Ammon's horn (tissue), 1 donor: ENCODE results near the gene HOXC9.

Experiments
- DNase-seq: peaks from one replicate; pipeline ENCODE4 v3.0.0-alpha.2; 2016; ENCODE audit warnings: low spot score

HOXC9 gene

GRCh38 chr12:53976172-53976822, 23.7 kb upstream of the HOXC9 start:
- no peak for DNase-seq

- DNase-seq = no peak
Observed at GRCh38 chr12:53976823-53977595, 23.0 kb upstream of the HOXC9 start.

GRCh38 chr12:53977596-53978445, 22.1 kb upstream of the HOXC9 start:
- no peak for DNase-seq

- DNase-seq = no peak
Observed at GRCh38 chr12:53978477-53979356, 21.2 kb upstream of the HOXC9 start.

GRCh38 chr12:53980104-53980801, 19.7 kb upstream of the HOXC9 start:
- DNase-seq = no peak

GRCh38 chr12:53980802-53981496, 19.0 kb upstream of the HOXC9 start:
- no peak for DNase-seq

- DNase-seq = no peak
Observed at GRCh38 chr12:53981634-53982565, 18.1 kb upstream of the HOXC9 start.

- no peak for DNase-seq
Observed at GRCh38 chr12:53982648-53983567, 17.1 kb upstream of the HOXC9 start.

- no peak for DNase-seq
Observed at GRCh38 chr12:53983568-53983949, 16.4 kb upstream of the HOXC9 start.

GRCh38 chr12:53983950-53984572, 15.9 kb upstream of the HOXC9 start:
- DNase-seq = no peak

GRCh38 chr12:53984901-53985691, 14.9 kb upstream of the HOXC9 start, which contains the start of gene HOXC10:
Gene HOXC10 (plus strand): TSS chr12:53985146. CDS start chr12:53985260, 114 bp downstream.
- DNase-seq = peak; percentile 61

GRCh38 chr12:53985692-53985993, 14.3 kb upstream of the HOXC9 start:
- DNase-seq = no peak

- no peak for DNase-seq
Observed at GRCh38 chr12:53985994-53986685, 13.8 kb upstream of the HOXC9 start.

- DNase-seq = no peak
Observed at GRCh38 chr12:53986686-53987483, 13.1 kb upstream of the HOXC9 start.

- no peak for DNase-seq
Observed at GRCh38 chr12:53987787-53988230, 12.2 kb upstream of the HOXC9 start.
